Measurements from ENCODE around the gene TH. TPM values are rescaled to one million over a fixed set of nuclear protein-coding genes. Genes with fewer than 3 reads are reported as not detected.

Gene TH
- total and polyA plus RNA-seq, 9 of the 15 experiments (the other 6 are each of a cell fraction or from before 2014, with no cell fraction given): not detected

GRCh38 chr11:2185324-2186085, 13.9 kb upstream of the TH start:
- Histone ChIP-seq H3K9me3 (replicated peaks; ENCODE audit: control insufficient read depth, insufficient read depth, low read depth, low read length) (no peaks in the 10 kb centered on the region), H3K9ac (ENCODE audit: insufficient read depth in 1 of 2, low read depth in 2 of 2, low read length in 2 of 2) (no peak overlapping the region), H3K27ac (ENCODE audit: extremely low read depth, low read depth, low read length) (no peak overlapping the region), H4K20me1 (replicated peaks; ENCODE audit: control insufficient read depth, insufficient read depth, low read length) (peaks cover 10% of the 10 kb centered on the region), H2AFZ (ENCODE audit: low read depth, low read length) (no peak overlapping the region), H3K4me3 (no peak overlapping the region), H3K79me2 (ENCODE audit: control insufficient read depth, insufficient read depth, low read length) (no peaks in the 10 kb centered on the region), H3K36me3 (ENCODE audit: control insufficient read depth, insufficient read depth, low read length) (no peaks in the 10 kb centered on the region), H3K4me1 (replicated peaks in 1 of 2; ENCODE audit: control insufficient read depth in 2 of 2, insufficient read depth in 2 of 2, low read length in 2 of 2) (peaks cover 0 to 25% of the 10 kb centered on the region in 2 experiments; a peak in 2 of 5 replicates), H3K9me1 (ENCODE audit: control insufficient read depth, insufficient read depth, low read length) (peaks cover 5% of the 10 kb centered on the region), H3K27me3 (ENCODE audit: control insufficient read depth in 2 of 2, insufficient read depth in 2 of 2, low read length in 2 of 2) (peaks cover 20 to 95% of the 10 kb centered on the region in 2 experiments), H3K4me2 (ENCODE audit: insufficient read depth, low read length) (no peak overlapping the region)
- TF ChIP-seq DDX20 (tag; IDR thresholded peaks at IDR 0.05; ENCODE audit: low read depth): no peak
- intact Hi-C loops (cut with micrococcal nuclease) (no loop called here), in situ Hi-C loops (cut with MboI) (no loop called here)
- ATAC-seq: no peak
- ChIA-PET CTCF (ENCODE audit: low intra/inter-chr PET ratio) (no interaction called here), POLR2A (interaction anchor here (1.0 kb wide), 1 partner anchor 9 kb away, joined by 3 read pairs; no protein-coding TSS in a partner anchor)
- 1% methylated on average over 22 of the region's 23 CpGs for WGBS (ENCODE audit: insufficient coverage, low coverage, missing lambda C conversion rate)
- BruUV-seq (replicated peaks): no TSS peak
- no peak for DNase-seq (ENCODE audit: extremely low read depth in 1 of 4, low spot score in 3 of 4)
- no peak for FAIRE-seq

- peaks cover 5% of the 10 kb centered on the region for H4K20me1 ChIP-seq (replicated peaks; ENCODE audit: control insufficient read depth, insufficient read depth, low read length)
- peaks cover 5% of the 10 kb centered on the region for H3K9me1 ChIP-seq (ENCODE audit: control insufficient read depth, insufficient read depth, low read length)
- H3K9me3 ChIP-seq (replicated peaks; ENCODE audit: control insufficient read depth, insufficient read depth, low read depth, low read length): no peaks in the 10 kb centered on the region
- in situ Hi-C loops (cut with MboI) (no loop called here), intact Hi-C loops (cut with micrococcal nuclease) (no loop called here)
- DNase-seq (ENCODE audit: extremely low read depth in 1 of 4, low spot score in 3 of 4): no peak
- no peak for FAIRE-seq
- no peaks in the 10 kb centered on the region for H3K36me3 ChIP-seq (ENCODE audit: control insufficient read depth, insufficient read depth, low read length)
- H3K79me2 ChIP-seq (ENCODE audit: control insufficient read depth, insufficient read depth, low read length): no peaks in the 10 kb centered on the region
- H3K9ac ChIP-seq (ENCODE audit: insufficient read depth in 1 of 2, low read depth in 2 of 2, low read length in 2 of 2): no peak overlapping the region
- no peak overlapping the region for H2AFZ ChIP-seq (ENCODE audit: low read depth, low read length)
- POLR2A ChIA-PET: interaction anchor here (1.0 kb wide), 1 partner anchor 11 kb away, joined by 3 read pairs; no protein-coding TSS in a partner anchor
- peaks cover 22 to 87% of the 10 kb centered on the region in 2 experiments; a peak in 4 of 5 replicates for H3K27me3 ChIP-seq (ENCODE audit: control insufficient read depth in 2 of 2, insufficient read depth in 2 of 2, low read length in 2 of 2)
- WGBS (ENCODE audit: insufficient coverage, low coverage, missing lambda C conversion rate): 0% methylated on average over 16 of the region's 20 CpGs
- ATAC-seq: no peak
- no peak overlapping the region for H3K4me2 ChIP-seq (ENCODE audit: insufficient read depth, low read length)
- no TSS peak for BruUV-seq (replicated peaks)
- H3K4me3 ChIP-seq: no peak overlapping the region
- no peak overlapping the region for H3K27ac ChIP-seq (ENCODE audit: extremely low read depth, low read depth, low read length)
- peaks cover 0 to 14% of the 10 kb centered on the region in 2 experiments; a peak in 1 of 5 replicates for H3K4me1 ChIP-seq (replicated peaks in 1 of 2; ENCODE audit: control insufficient read depth in 2 of 2, insufficient read depth in 2 of 2, low read length in 2 of 2)
- CTCF ChIA-PET (ENCODE audit: low intra/inter-chr PET ratio): no interaction called here
- TF ChIP-seq SMARCC2 (IDR thresholded peaks at IDR 0.05; ENCODE audit: low read depth): no peak
- TF ChIP-seq MTF1 (CRISPR knock-in tag; IDR thresholded peaks at IDR 0.05; ENCODE audit: borderline replicate concordance): no peak
- no peak for TF ChIP-seq POLR2H (tag; IDR thresholded peaks at IDR 0.05; ENCODE audit: low read depth)
- no peak for TF ChIP-seq YBX1 (IDR thresholded peaks at IDR 0.05)
- no peak for TF ChIP-seq ZNF384 (IDR thresholded peaks at IDR 0.05; ENCODE audit: low read depth, low read length)
- TF ChIP-seq TRIM25 (IDR thresholded peaks at IDR 0.05; ENCODE audit: borderline replicate concordance): no peak
- no peak for TF ChIP-seq ZFP36 (IDR thresholded peaks at IDR 0.05; ENCODE audit: low read depth, low read length, partially characterized antibody)
- no peak for TF ChIP-seq HINFP (tag; conservative IDR thresholded peaks at IDR 0.05; ENCODE audit: low read depth)
- TF ChIP-seq RBM34 (IDR thresholded peaks at IDR 0.05; ENCODE audit: borderline replicate concordance, insufficient read depth, low read length): no peak
Measured at GRCh38 chr11:2182692-2183474, 11.3 kb upstream of the TH start.

Measured in K562 (cell line).